22Rv1 (cell line): ENCODE measurements around the gene ZNF789.

Experiments
- H3K27ac ChIP-seq: fragments of 450-650 bp; 2 replicates; pipeline ENCODE4 v1.5.1; 2017
- CTCF ChIP-seq: fragments of 450-650 bp; IDR thresholded peaks from 2 replicates; pipeline ENCODE4 v1.5.1; 2017; ENCODE audit warnings: mild to moderate bottlenecking
- ZFX ChIP-seq: fragments of 450-650 bp; IDR thresholded peaks from 2 replicates; pipeline ENCODE4 v1.6.1; 2017; ENCODE audit warnings: antibody characterized with exemption, borderline replicate concordance

The ZNF789 gene

GRCh38 chr7:99521399-99521798 is 48.7 kb downstream of the ZNF789 start:
- TF ChIP-seq CTCF (no peak), ZFX (no peak)

GRCh38 chr7:99525713-99526440 is 53.2 kb downstream of the ZNF789 start:
- TF ChIP-seq CTCF, result peak; percentile 45
- TF ChIP-seq ZFX, result no peak
- no peak overlapping the region for H3K27ac ChIP-seq

More at GRCh38 chr7:99521399-99521798, 48.7 kb downstream of the ZNF789 start:
- H3K27ac ChIP-seq, result no peak overlapping the region

- H3K27ac ChIP-seq, result no peak overlapping the region
- TF ChIP-seq CTCF, result no peak
- no peak for TF ChIP-seq ZFX
Measured at GRCh38 chr7:99531354-99531765, 58.7 kb downstream of the ZNF789 start.

- TF ChIP-seq CTCF (no peak), ZFX (no peak)
- H3K27ac ChIP-seq, result no peak overlapping the region
Measured at GRCh38 chr7:99535667-99536066, 63.0 kb downstream of the ZNF789 start.
